Measurements from ENCODE around the gene SMIM15. TPM values are rescaled to one million over a fixed set of nuclear protein-coding genes. Genes with fewer than 3 reads are reported as not detected.

SMIM15 gene
- polyA plus RNA-seq, 1 experiment = 30.4 TPM

- DNase-seq (ENCODE audit: low read depth) = no peak
- Histone ChIP-seq H3K36me3 (ENCODE audit: control insufficient read depth, insufficient read depth, low read length) (no peaks in the 10 kb centered on the region), H3K27me3 (ENCODE audit: control insufficient read depth, insufficient read depth, low read length) (no peaks in the 10 kb centered on the region), H3K4me3 (ENCODE audit: low read depth, low read length) (no peak overlapping the region)
- CTCF ChIA-PET = interaction anchor here (1.0 to 1.7 kb wide), 4 partner anchors 9 to 41 kb away, joined by 3 to 5 read pairs (median 3); no protein-coding TSS in a partner anchor
- POLR2A ChIA-PET = no interaction called here
- TF ChIP-seq, protein P1, sequence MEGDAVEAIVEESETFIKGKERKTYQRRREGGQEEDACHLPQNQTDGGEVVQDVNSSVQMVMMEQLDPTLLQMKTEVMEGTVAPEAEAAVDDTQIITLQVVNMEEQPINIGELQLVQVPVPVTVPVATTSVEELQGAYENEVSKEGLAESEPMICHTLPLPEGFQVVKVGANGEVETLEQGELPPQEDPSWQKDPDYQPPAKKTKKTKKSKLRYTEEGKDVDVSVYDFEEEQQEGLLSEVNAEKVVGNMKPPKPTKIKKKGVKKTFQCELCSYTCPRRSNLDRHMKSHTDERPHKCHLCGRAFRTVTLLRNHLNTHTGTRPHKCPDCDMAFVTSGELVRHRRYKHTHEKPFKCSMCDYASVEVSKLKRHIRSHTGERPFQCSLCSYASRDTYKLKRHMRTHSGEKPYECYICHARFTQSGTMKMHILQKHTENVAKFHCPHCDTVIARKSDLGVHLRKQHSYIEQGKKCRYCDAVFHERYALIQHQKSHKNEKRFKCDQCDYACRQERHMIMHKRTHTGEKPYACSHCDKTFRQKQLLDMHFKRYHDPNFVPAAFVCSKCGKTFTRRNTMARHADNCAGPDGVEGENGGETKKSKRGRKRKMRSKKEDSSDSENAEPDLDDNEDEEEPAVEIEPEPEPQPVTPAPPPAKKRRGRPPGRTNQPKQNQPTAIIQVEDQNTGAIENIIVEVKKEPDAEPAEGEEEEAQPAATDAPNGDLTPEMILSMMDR (IDR thresholded peaks at IDR 0.05; ENCODE audit: insufficient read depth, low read depth, low read length) = peak; percentile 25; the same call in 1 of the 2 replicates
Measured at GRCh38 chr5:61139094-61139873, 23.0 kb downstream of the SMIM15 start.

- H3K4me3 ChIP-seq (ENCODE audit: low read depth, low read length) = no peak overlapping the region
- no peaks in the 10 kb centered on the region for H3K27me3 ChIP-seq (ENCODE audit: control insufficient read depth, insufficient read depth, low read length)
- TF ChIP-seq, protein P1 (IDR thresholded peaks at IDR 0.05; ENCODE audit: insufficient read depth, low read depth, low read length) = no peak
- POLR2A ChIA-PET = no interaction called here
- CTCF ChIA-PET = interaction anchor here (1.2 kb wide), 1 partner anchor 193 kb away, joined by 5 read pairs; no protein-coding TSS in a partner anchor
- DNase-seq (ENCODE audit: low read depth) = no peak
- no peaks in the 10 kb centered on the region for H3K36me3 ChIP-seq (ENCODE audit: control insufficient read depth, insufficient read depth, low read length)
Measured at GRCh38 chr5:61137835-61138234, 24.4 kb downstream of the SMIM15 start.

- DNase-seq (ENCODE audit: low read depth) = peak; percentile 26
- Histone ChIP-seq H3K36me3 (ENCODE audit: control insufficient read depth, insufficient read depth, low read length) (no peaks in the 10 kb centered on the region), H3K27me3 (ENCODE audit: control insufficient read depth, insufficient read depth, low read length) (no peaks in the 10 kb centered on the region), H3K4me3 (ENCODE audit: low read depth, low read length) (no peak overlapping the region)
- ChIA-PET CTCF (no interaction called here), POLR2A (no interaction called here)
- TF ChIP-seq, protein P1 (IDR thresholded peaks at IDR 0.05; ENCODE audit: insufficient read depth, low read depth, low read length) = peak; percentile 13; the same call in 1 of the 2 replicates
Measured at GRCh38 chr5:61132559-61132958, 29.7 kb downstream of the SMIM15 start.

DNA sequence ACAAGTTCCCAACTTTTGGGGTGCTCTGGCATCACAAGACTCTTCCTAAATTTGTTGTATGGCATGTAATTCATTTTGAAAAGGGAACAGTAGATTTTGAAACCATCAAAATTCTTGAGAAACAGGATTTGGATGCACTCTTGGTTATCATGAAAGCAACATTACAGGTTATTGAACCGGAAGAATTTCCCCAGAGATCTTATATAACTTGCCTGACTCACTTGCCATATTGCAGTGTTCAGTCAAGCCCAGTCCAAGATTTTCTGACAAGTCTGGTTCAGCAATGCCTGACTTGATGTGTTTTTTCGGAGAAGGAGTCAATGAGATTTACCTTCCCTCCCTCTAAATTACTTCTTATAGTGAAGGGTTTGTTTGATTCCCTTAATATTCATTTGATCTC, 32.0 kb downstream of the SMIM15 start:
- POLR2A ChIA-PET = no interaction called here
- H3K36me3 ChIP-seq (ENCODE audit: control insufficient read depth, insufficient read depth, low read length) = no peaks in the 10 kb centered on the region
- CTCF ChIA-PET = no interaction called here
- DNase-seq (ENCODE audit: low read depth) = no peak
- TF ChIP-seq, protein P1 (IDR thresholded peaks at IDR 0.05; ENCODE audit: insufficient read depth, low read depth, low read length) = no peak
- no peak overlapping the region for H3K4me3 ChIP-seq (ENCODE audit: low read depth, low read length)
- no peaks in the 10 kb centered on the region for H3K27me3 ChIP-seq (ENCODE audit: control insufficient read depth, insufficient read depth, low read length)

DNA sequence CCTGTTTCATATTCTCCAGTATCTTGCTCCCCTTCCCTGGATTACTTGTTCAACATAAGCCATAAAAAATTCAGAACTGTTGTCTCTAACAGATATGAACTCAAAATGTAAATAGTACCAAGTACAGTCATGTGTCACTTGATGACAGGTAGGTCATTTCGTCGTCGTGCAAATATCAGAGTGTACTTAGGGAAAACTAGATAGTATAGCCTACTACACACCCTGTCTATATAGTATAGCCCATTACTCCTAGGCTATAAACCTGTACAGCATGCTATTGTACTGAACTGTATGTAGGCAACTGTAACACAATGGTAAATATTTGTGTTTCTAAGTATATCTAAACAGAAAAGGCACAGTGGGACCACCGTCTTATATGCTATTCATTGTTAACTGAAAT, 39.1 kb downstream of the SMIM15 start:
- no peak for DNase-seq (ENCODE audit: low read depth)
- TF ChIP-seq, protein P1 (IDR thresholded peaks at IDR 0.05; ENCODE audit: insufficient read depth, low read depth, low read length) = no peak
- no peaks in the 10 kb centered on the region for H3K27me3 ChIP-seq (ENCODE audit: control insufficient read depth, insufficient read depth, low read length)
- CTCF ChIA-PET = no interaction called here
- H3K36me3 ChIP-seq (ENCODE audit: control insufficient read depth, insufficient read depth, low read length) = no peaks in the 10 kb centered on the region
- H3K4me3 ChIP-seq (ENCODE audit: low read depth, low read length) = no peak overlapping the region
- POLR2A ChIA-PET = no interaction called here
